HepG2 (cell line): ENCODE results near the gene AP3B2. TPM values are rescaled to one million over a fixed set of nuclear protein-coding genes. Genes with fewer than 3 reads are reported as not detected.

Experiments
- ATAC-seq: fragments of 200-7000 bp; cut with Tn5 transposase; 3 replicates; pipeline ENCODE4 v1.9.1; 2020; ENCODE audit warnings: mild to moderate bottlenecking, moderate library complexity
- BruUV-seq: library from RNA; stranded (reverse); fragments of 400-500 nt; replicated peaks from 2 replicates; lab custom pipeline; 2021; lab: Mats Ljungman, UMichigan
- CTCF ChIA-PET: fragments of 300-600 bp; formaldehyde crosslinking; extraction: SDS; loops from one replicate; lab custom pipeline; 2021; ENCODE audit warnings: low total read pairs, inconsistent platforms, low intra/inter-chr PET ratio; lab: Yijun Ruan, JAX
- POLR2A ChIA-PET: fragments of 350-600 bp; sonication (Branson Sonifier 250); formaldehyde crosslinking; loops from one replicate; lab custom pipeline; 2020; ENCODE audit warnings: antibody characterized with exemption, inconsistent platforms; lab: Yijun Ruan, JAX
- DNase-seq: peaks from one replicate; pipeline ENCODE4 v3.0.0-alpha.2; 2015; ENCODE audit warnings: low spot score
- FAIRE-seq: peaks from 3 replicates; lab custom pipeline; 2011; peaks lifted over from hg19 to GRCh38; lab: Jason Lieb, UNC
- H2AFZ ChIP-seq: one replicate; pipeline ENCODE4 v1.6.1; 2011; ENCODE audit warnings: low read length, inconsistent platforms
- H3K27ac ChIP-seq: fragments of 300-600 bp; 3 replicates; pipeline ENCODE4 v1.8.0; 2011; ENCODE audit warnings: mixed run types, mild to moderate bottlenecking, mixed read lengths, low read length, inconsistent platforms; ENCODE audit not compliant: insufficient read depth; ENCODE audit errors: extremely low read length
- H3K27me3 ChIP-seq, 2 experiments: fragments of 200-600 bp in 1 of 2; 2 replicates in 1 of 2; 3 replicates in 1 of 2; pipeline versions ENCODE4 v1.6.0 to v1.8.0; 2011; ENCODE audit warnings: low read length in 2 of 2, mild to moderate bottlenecking in 2 of 2, moderate library complexity in 2 of 2, inconsistent platforms in 1 of 2; ENCODE audit not compliant: insufficient read depth in 2 of 2, control insufficient read depth in 1 of 2
- H3K36me3 ChIP-seq, 2 experiments: fragments of 200-600 bp in 1 of 2; replicated peaks in 1 of 2; 2 replicates in 1 of 2; 3 replicates in 1 of 2; pipeline versions ENCODE4 v1.5.1 to v1.8.0; 2011; ENCODE audit warnings: low read length in 2 of 2, inconsistent platforms in 1 of 2; ENCODE audit not compliant: insufficient read depth in 2 of 2, control insufficient read depth in 1 of 2
- H3K4me1 ChIP-seq: 2 replicates; pipeline ENCODE4 v1.5.1; 2012; ENCODE audit warnings: low read length, inconsistent platforms; ENCODE audit not compliant: insufficient read depth
- H3K4me2 ChIP-seq: 2 replicates; pipeline ENCODE4 v1.6.0; 2011; ENCODE audit warnings: low read depth, low read length, inconsistent platforms
- H3K4me3 ChIP-seq, 3 experiments: fragments of 200-600 bp in 1 of 3; sonication (generic), shearing (Covaris generic) in 1 of 3; replicated peaks in 1 of 3; 2 replicates each; pipeline ENCODE4 v1.5.1; 2011 to 2016; ENCODE audit warnings: low read length in 3 of 3, inconsistent platforms in 2 of 3, low read depth in 2 of 3, mild to moderate bottlenecking in 2 of 3, control low read depth in 1 of 3, mixed read lengths in 1 of 3; ENCODE audit not compliant: insufficient read depth in 1 of 3
- H3K79me2 ChIP-seq: one replicate; pipeline ENCODE4 v1.6.1; 2011; ENCODE audit warnings: low read length, inconsistent platforms; ENCODE audit not compliant: insufficient read depth
- H3K9ac ChIP-seq: 2 replicates; pipeline ENCODE4 v1.6.0; 2011; ENCODE audit warnings: mild to moderate bottlenecking, low read depth, low read length, inconsistent platforms; ENCODE audit not compliant: insufficient read depth
- H3K9me3 ChIP-seq: 2 replicates; pipeline ENCODE4 v1.5.1; 2012; ENCODE audit warnings: mild to moderate bottlenecking, low read length
- H4K20me1 ChIP-seq: 2 replicates; pipeline ENCODE4 v1.6.0; 2011; ENCODE audit warnings: inconsistent platforms, mild to moderate bottlenecking, low read length, moderate library complexity; ENCODE audit not compliant: insufficient read depth
- AGO1 ChIP-seq: fragments of 200-400 bp; formaldehyde crosslinking; IDR thresholded peaks from 2 replicates; pipeline ENCODE4 v1.6.1; 2017; ENCODE audit warnings: mild to moderate bottlenecking, low read depth, low read length, moderate library complexity; ENCODE audit not compliant: poor library complexity, severe bottlenecking
- CAMTA2 ChIP-seq: sonication (generic); formaldehyde crosslinking; IDR thresholded peaks from 2 replicates; pipeline ENCODE4 v1.4.0; 2020; ENCODE audit warnings: mild to moderate bottlenecking, missing genetic modification reagents, borderline replicate concordance
- FOXP4 ChIP-seq: sonication (generic); formaldehyde crosslinking; IDR thresholded peaks from 2 replicates; pipeline ENCODE4 v1.4.0; 2020; ENCODE audit warnings: missing genetic modification reagents
- GLMP ChIP-seq: sonication (generic); formaldehyde crosslinking; IDR thresholded peaks from 2 replicates; pipeline ENCODE4 v1.9.0; 2021; ENCODE audit warnings: missing genetic modification reagents, mild to moderate bottlenecking, borderline replicate concordance
- HBP1 ChIP-seq: IDR thresholded peaks from 2 replicates; pipeline ENCODE4 v1.6.1; 2016; ENCODE audit warnings: low read depth, control low read depth
- KDM5A ChIP-seq: fragments of 200-600 bp; sonication (generic); IDR thresholded peaks from 2 replicates; pipeline ENCODE4 v1.7.0; 2018; ENCODE audit warnings: antibody characterized with exemption, mild to moderate bottlenecking, low read length, borderline replicate concordance
- KDM6A ChIP-seq: IDR thresholded peaks from 2 replicates; pipeline ENCODE4 v1.6.1; 2016; ENCODE audit warnings: low read depth
- NRL ChIP-seq: sonication (generic); formaldehyde crosslinking; IDR thresholded peaks from 2 replicates; pipeline ENCODE4 v1.5.0; 2020; ENCODE audit warnings: missing genetic modification reagents, mild to moderate bottlenecking, moderate library complexity, borderline replicate concordance
- RFX3 ChIP-seq: IDR thresholded peaks from 2 replicates; pipeline ENCODE4 v1.6.1; 2016; ENCODE audit warnings: missing biosample characterization, missing genetic modification reagents
- THAP11 ChIP-seq: IDR thresholded peaks from 2 replicates; pipeline ENCODE4 v1.6.1; 2016; ENCODE audit warnings: missing biosample characterization, missing genetic modification reagents
- ZFAT ChIP-seq: sonication (generic); formaldehyde crosslinking; conservative IDR thresholded peaks from 2 replicates; pipeline ENCODE4 v1.8.1; 2023; ENCODE audit warnings: missing genetic modification reagents, inconsistent platforms
- ZFP36L2 ChIP-seq: sonication (generic); formaldehyde crosslinking; IDR thresholded peaks from 2 replicates; pipeline ENCODE4 v1.4.0; 2020; ENCODE audit warnings: missing genetic modification reagents
- ZNF430 ChIP-seq: sonication (generic); formaldehyde crosslinking; IDR thresholded peaks from 2 replicates; pipeline ENCODE4 v1.9.0; 2021; ENCODE audit warnings: mild to moderate bottlenecking, missing genetic modification reagents
- WGBS: methylation state at CpG from one replicate; pipeline ENCODE4 v1.1.6; 2017; ENCODE audit warnings: low lambda C conversion rate; 5-methylcytosine and 5-hydroxymethylcytosine counted together
- in situ Hi-C: cut with HindIII; loops from 2 replicates; pipeline ENCODE4 v1.10.0; 2017; ENCODE audit warnings: low pct_unique_long_range_greater_than_20kb; ENCODE audit not compliant: extremely low pct_ligation_motif_present
- intact Hi-C: fragments of 100-400 bp; cut with micrococcal nuclease; formaldehyde crosslinking; loops from one replicate; pipeline ENCODE4 v1.10.0; 2022; ENCODE audit not compliant: unreplicated experiment
- polyA plus RNA-seq, 8 experiments: library from polyadenylated mRNA; depleted of rRNA in 3 of 8; stranded (reverse) in 7 of 8; unstranded in 1 of 8; fragments of >200 nt; fragmentation: Illumina TruSeq in 4 of 8; extraction: Trizol in 4 of 8; gene quantifications; 2 replicates each; pipeline versions ENCODE4 v1.2.1 to v1.2.3, GENCODE V29; 2011 to 2016; ENCODE audit warnings: low read depth in 4 of 8, missing spikeins in 1 of 8, mixed read lengths in 1 of 8; ENCODE audit not compliant: insufficient read depth in 1 of 8
- total RNA-seq, 5 experiments: library from RNA; depleted of rRNA; stranded (reverse); fragments of >200 nt; fragmentation: Illumina TruSeq; extraction: Trizol; gene quantifications; 2 replicates each; pipeline ENCODE4 v1.2.3, GENCODE V29; 2016; ENCODE audit warnings: low read depth in 1 of 5

The AP3B2 gene
- total and polyA plus RNA-seq, 2 of the 13 experiments (the other 11 are each of a cell fraction or from before 2014, with no cell fraction given): not detected

GRCh38 chr15:82663186-82663600, 46.5 kb downstream of the AP3B2 start (continued):
- TF ChIP-seq FOXP4 (CRISPR knock-in tag): peak; percentile 40; the same call in 1 of the 2 replicates
- TF ChIP-seq KDM6A (CRISPR knock-in tag): no peak
- TF ChIP-seq AGO1: no peak
- TF ChIP-seq KDM5A: no peak
- TF ChIP-seq NRL (CRISPR knock-in tag): no peak
- TF ChIP-seq THAP11 (CRISPR knock-in tag): peak; percentile 51; the same call in 1 of the 2 replicates
- TF ChIP-seq ZFAT: no peak

GRCh38 chr15:82662641-82663040, 47.0 kb downstream of the AP3B2 start:
- no peak for FAIRE-seq
- Histone ChIP-seq H3K9ac (no peak overlapping the region), H4K20me1 (no peaks in the 10 kb centered on the region), H3K79me2 (no peaks in the 10 kb centered on the region), H3K27ac (no peak overlapping the region), H3K9me3 (no peaks in the 10 kb centered on the region), H3K4me2 (no peak overlapping the region), H2AFZ (no peak overlapping the region), H3K36me3 (no peaks in the 10 kb centered on the region), H3K27me3 (peaks cover 0 to 3% of the 10 kb centered on the region in 2 experiments; a peak in 1 of 5 replicates), H3K4me3 (no peak overlapping the region), H3K4me1 (no peaks in the 10 kb centered on the region)
- WGBS: 2% methylated on average over 7 of the region's 9 CpGs
- intact Hi-C loops: no loop called here
- ATAC-seq: no peak
- no TSS peak for BruUV-seq
- in situ Hi-C loops: no loop called here
- POLR2A ChIA-PET: no interaction called here
- CTCF ChIA-PET: no interaction called here
- DNase-seq: no peak
- TF ChIP-seq ZNF430 (CRISPR knock-in tag): no peak
- no peak for TF ChIP-seq HBP1 (CRISPR knock-in tag)
- TF ChIP-seq RFX3 (CRISPR knock-in tag): no peak
- no peak for TF ChIP-seq GLMP
- TF ChIP-seq ZFP36L2 (CRISPR knock-in tag): no peak
- no peak for TF ChIP-seq CAMTA2 (CRISPR knock-in tag)
